H1 (cell line): Measurements from ENCODE around the gene ZIC5. TPM values are rescaled to one million over a fixed set of nuclear protein-coding genes. Genes with fewer than 3 reads are reported as not detected.

ENCODE experiments used
- CTCF ChIA-PET: fragments of 300-600 bp; sonication (Branson Sonifier 250); formaldehyde crosslinking; loops from one replicate; lab custom pipeline; 2021; ENCODE audit not compliant: partially characterized antibody; lab: Charles Lee
- POLR2A ChIA-PET: fragments of 300-600 bp; sonication (Branson Sonifier 250); formaldehyde crosslinking; loops from one replicate; lab custom pipeline; 2021; ENCODE audit warnings: inconsistent platforms; ENCODE audit not compliant: partially characterized antibody; lab: Charles Lee
- DNase-seq, 2 experiments: peaks; one replicate each; pipeline versions ENCODE4 v3.0.0 to v3.0.0-alpha.2; 2010 to 2022; ENCODE audit warnings: low spot score in 2 of 2, low read depth in 1 of 2, mixed read lengths in 1 of 2
- FAIRE-seq: peaks from 2 replicates; lab custom pipeline; 2011; peaks lifted over from hg19 to GRCh38; lab: Jason Lieb, UNC
- H2AFZ ChIP-seq: 2 replicates; pipeline ENCODE4 v1.8.1; 2012; ENCODE audit warnings: low read length, inconsistent platforms
- H2AK5ac ChIP-seq: 2 replicates; pipeline ENCODE4 v1.6.1; 2013; ENCODE audit warnings: low read depth, low read length
- H2BK120ac ChIP-seq: replicated peaks from 2 replicates; pipeline ENCODE3; 2013; ENCODE audit warnings: low read depth, low read length, inconsistent platforms
- H2BK12ac ChIP-seq: 2 replicates; pipeline ENCODE4 v1.6.1; 2013; ENCODE audit warnings: low read depth, low read length
- H2BK15ac ChIP-seq: 2 replicates; pipeline ENCODE4 v1.6.1; 2013; ENCODE audit warnings: low read length
- H2BK20ac ChIP-seq: 2 replicates; pipeline ENCODE4 v1.6.1; 2013; ENCODE audit warnings: low read length
- H2BK5ac ChIP-seq: 2 replicates; pipeline ENCODE4 v1.6.1; 2013; ENCODE audit warnings: low read depth, low read length
- H3K14ac ChIP-seq: 2 replicates; pipeline ENCODE4 v1.6.1; 2013; ENCODE audit warnings: inconsistent platforms; ENCODE audit not compliant: insufficient read length
- H3K18ac ChIP-seq: 2 replicates; pipeline ENCODE4 v1.6.1; 2013; ENCODE audit warnings: low read length; ENCODE audit errors: extremely low read depth
- H3K23ac ChIP-seq: 2 replicates; pipeline ENCODE4 v1.6.1; 2013; ENCODE audit warnings: inconsistent platforms; ENCODE audit not compliant: insufficient read length
- H3K23me2 ChIP-seq: 2 replicates; pipeline ENCODE4 v1.6.1; 2013; ENCODE audit warnings: low read depth, low read length
- H3K27ac ChIP-seq: 2 replicates; pipeline ENCODE4 v1.6.1; 2011; ENCODE audit warnings: low read depth, low read length, inconsistent platforms
- H3K27me3 ChIP-seq, 4 experiments: replicated peaks in 1 of 4; 1 replicate in 1 of 4; 2 replicates in 3 of 4; pipeline versions ENCODE4 v1.6.1 to v1.8.1; 2011 to 2013; ENCODE audit warnings: low read length in 3 of 4, mild to moderate bottlenecking in 3 of 4, inconsistent platforms in 2 of 4, mixed read lengths in 2 of 4, moderate library complexity in 1 of 4; ENCODE audit not compliant: control insufficient read depth in 3 of 4, insufficient read depth in 3 of 4; ENCODE audit errors: extremely low read depth in 1 of 4
- H3K36me3 ChIP-seq, 4 experiments: 2 replicates each; pipeline versions ENCODE4 v1.6.1 to v1.8.1; 2011 to 2013; ENCODE audit warnings: mild to moderate bottlenecking in 4 of 4, low read length in 3 of 4, moderate library complexity in 2 of 4, control low read depth in 1 of 4, inconsistent platforms in 1 of 4; ENCODE audit not compliant: insufficient read depth in 4 of 4, control insufficient read depth in 2 of 4
- H3K4ac ChIP-seq: replicated peaks from 2 replicates; pipeline ENCODE3; 2013; ENCODE audit warnings: low read length, low read depth, mixed read lengths, inconsistent platforms; ENCODE audit not compliant: insufficient read length
- H3K4me1 ChIP-seq, 4 experiments: replicated peaks in 1 of 4; 1 replicate in 1 of 4; 2 replicates in 3 of 4; pipeline versions ENCODE4 v1.6.1 to v1.8.1; 2011 to 2013; ENCODE audit warnings: low read length in 3 of 4, inconsistent platforms in 2 of 4, mixed read lengths in 1 of 4; ENCODE audit not compliant: insufficient read depth in 4 of 4, control insufficient read depth in 3 of 4
- H3K4me2 ChIP-seq, 2 experiments: 2 replicates each; pipeline versions ENCODE4 v1.6.1 to v1.8.1; 2011 to 2013; ENCODE audit warnings: low read depth in 2 of 2, low read length in 2 of 2, control low read depth in 1 of 2, inconsistent platforms in 1 of 2, mild to moderate bottlenecking in 1 of 2; ENCODE audit not compliant: insufficient read depth in 1 of 2
- H3K4me3 ChIP-seq, 4 experiments: fragments of 200-600, 300-600 bp in 1 of 4; sonication (generic), shearing (Covaris generic), sonication (Bioruptor Twin) in 1 of 4; 2 replicates each; pipeline versions ENCODE4 v1.5.1 to v1.8.1; 2011 to 2016; ENCODE audit warnings: low read length in 4 of 4, low read depth in 3 of 4, control low read depth in 2 of 4, inconsistent platforms in 2 of 4, mild to moderate bottlenecking in 2 of 4, mixed read lengths in 1 of 4, moderate library complexity in 1 of 4; ENCODE audit not compliant: insufficient read depth in 2 of 4; ENCODE audit errors: extremely low read depth in 1 of 4
- H3K56ac ChIP-seq: replicated peaks from 2 replicates; pipeline ENCODE3; 2013; ENCODE audit warnings: low read depth, mild to moderate bottlenecking, mixed read lengths, low read length, inconsistent platforms; ENCODE audit not compliant: insufficient read length
- H3K79me1 ChIP-seq: 2 replicates; pipeline ENCODE4 v1.6.1; 2013; ENCODE audit warnings: low read depth, low read length, control low read depth
- H3K79me2 ChIP-seq, 2 experiments: 2 replicates each; pipeline versions ENCODE4 v1.6.1 to v1.8.1; 2012 to 2013; ENCODE audit warnings: low read length in 2 of 2, mild to moderate bottlenecking in 2 of 2, inconsistent platforms in 1 of 2; ENCODE audit not compliant: insufficient read depth in 2 of 2, control insufficient read depth in 1 of 2
- H3K9ac ChIP-seq, 4 experiments: replicated peaks in 1 of 4; 1 replicate in 1 of 4; 2 replicates in 3 of 4; pipeline versions ENCODE4 v1.6.1 to v1.8.1; 2011 to 2013; ENCODE audit warnings: low read depth in 3 of 4, low read length in 3 of 4, control low read depth in 2 of 4, mild to moderate bottlenecking in 2 of 4, moderate library complexity in 2 of 4, inconsistent platforms in 1 of 4; ENCODE audit errors: extremely low read depth in 1 of 4
- H3K9me3 ChIP-seq, 2 experiments: 2 replicates each; pipeline versions ENCODE4 v1.6.1 to v1.8.1; 2012 to 2013; ENCODE audit warnings: mild to moderate bottlenecking in 2 of 2, moderate library complexity in 2 of 2, control low read depth in 1 of 2, inconsistent platforms in 1 of 2, low read depth in 1 of 2, low read length in 1 of 2, mixed read lengths in 1 of 2; ENCODE audit not compliant: insufficient read depth in 2 of 2
- H4K20me1 ChIP-seq, 2 experiments: replicated peaks in 1 of 2; 2 replicates each; pipeline versions ENCODE3 to v1.8.1; 2011 to 2013; ENCODE audit warnings: inconsistent platforms in 2 of 2, low read length in 2 of 2, mild to moderate bottlenecking in 1 of 2; ENCODE audit not compliant: insufficient read depth in 2 of 2, control insufficient read depth in 1 of 2
- H4K5ac ChIP-seq: 2 replicates; pipeline ENCODE4 v1.6.1; 2013; ENCODE audit warnings: low read length, low read depth, mixed read lengths, inconsistent platforms; ENCODE audit not compliant: insufficient read length
- H4K8ac ChIP-seq: 2 replicates; pipeline ENCODE4 v1.8.0; 2013; ENCODE audit warnings: mild to moderate bottlenecking, moderate library complexity, low read length, inconsistent platforms; ENCODE audit not compliant: insufficient read depth; ENCODE audit errors: extremely low read depth
- H4K91ac ChIP-seq: replicated peaks from 2 replicates; pipeline ENCODE3; 2013; ENCODE audit warnings: low read length, mixed read lengths, inconsistent platforms; ENCODE audit not compliant: insufficient read length
- BACH1 ChIP-seq: IDR thresholded peaks from 2 replicates; pipeline ENCODE4 v1.6.1; 2012; ENCODE audit warnings: low read length, improper control_type of control experiment
- CHD1 ChIP-seq: IDR thresholded peaks from 2 replicates; pipeline ENCODE4 v1.6.1; 2012; ENCODE audit warnings: low read depth, low read length, improper control_type of control experiment
- KDM4A ChIP-seq: IDR thresholded peaks from one replicate; pipeline ENCODE4 v1.7.1; 2012; ENCODE audit warnings: low read depth, mild to moderate bottlenecking, moderate library complexity, low read length, inconsistent platforms; ENCODE audit not compliant: severe bottlenecking
- MAFK ChIP-seq: IDR thresholded peaks from 2 replicates; pipeline ENCODE4 v1.6.1; 2012; ENCODE audit warnings: low read depth, mild to moderate bottlenecking, improper control_type of control experiment, low read length
- PHF8 ChIP-seq: fragments of 200-600 bp; sonication (generic); conservative IDR thresholded peaks from 2 replicates; pipeline ENCODE4 v1.7.1; 2012; ENCODE audit warnings: low read depth, mild to moderate bottlenecking, inconsistent platforms, low read length, moderate library complexity
- RBBP5 ChIP-seq: IDR thresholded peaks from 2 replicates; pipeline ENCODE4 v1.7.1; 2012; ENCODE audit warnings: low read depth, mild to moderate bottlenecking, inconsistent platforms, low read length, moderate library complexity, borderline replicate concordance
- SAP30 ChIP-seq: fragments of 300-600 bp; sonication (generic); IDR thresholded peaks from 2 replicates; pipeline ENCODE4 v1.7.1; 2012; ENCODE audit warnings: low read length, moderate library complexity, mild to moderate bottlenecking, inconsistent platforms; ENCODE audit not compliant: insufficient read depth, insufficient replicate concordance
- SIN3A ChIP-seq, 2 experiments: IDR thresholded peaks in 1 of 2; conservative IDR thresholded peaks in 1 of 2; 2 replicates each; pipeline ENCODE4 v1.6.1; 2011 to 2012; ENCODE audit warnings: low read length in 2 of 2, improper control_type of control experiment in 1 of 2, low read depth in 1 of 2, mild to moderate bottlenecking in 1 of 2
- TBP ChIP-seq: IDR thresholded peaks from 2 replicates; pipeline ENCODE4 v1.6.1; 2011; ENCODE audit warnings: low read depth, low read length, improper control_type of control experiment
- TEAD4 ChIP-seq: IDR thresholded peaks from 2 replicates; pipeline ENCODE4 v1.6.1; 2012; ENCODE audit warnings: low read depth, low read length, inconsistent platforms, mixed read lengths
- YY1 ChIP-seq: IDR thresholded peaks from 2 replicates; pipeline ENCODE4 v1.6.1; 2011; ENCODE audit warnings: low read depth, mild to moderate bottlenecking, low read length
- WGBS, 2 experiments: shearing (Covaris generic) in 1 of 2; methylation state at CpG; one replicate each; pipeline versions ENCODE4 v1.1.6 to v1.1.7; 2013 to 2015; ENCODE audit warnings: low lambda C conversion rate in 2 of 2, mixed read lengths in 2 of 2, inconsistent platforms in 1 of 2, low coverage in 1 of 2, missing lambda C conversion rate in 1 of 2; ENCODE audit not compliant: insufficient replicate concordance in 2 of 2, insufficient coverage in 1 of 2, insufficient read length in 1 of 2; ENCODE audit errors: extremely low coverage in 1 of 2, missing lambda C conversion rate in 1 of 2; 5-methylcytosine and 5-hydroxymethylcytosine counted together
- polyA plus RNA-seq, 7 experiments: library from polyadenylated mRNA; depleted of rRNA in 3 of 7; stranded (reverse) in 5 of 7; unstranded in 2 of 7; fragments of >200 nt in 5 of 7; fragments of 200-250 nt in 2 of 7; gene quantifications; 1 replicate in 5 of 7; 2 replicates in 1 of 7; 4 replicates in 1 of 7; pipeline versions ENCODE4 v1.2.1 to v1.2.3, GENCODE V29; 2011 to 2013; ENCODE audit warnings: missing spikeins in 2 of 7, mixed read lengths in 2 of 7
- total RNA-seq: library from RNA; stranded (reverse); fragmentation: NEBNext Ultra II Directional; extraction: Animal tissue kit (Norgen Biotek cat#: 25700); gene quantifications from 2 replicates; pipeline ENCODE4 v1.2.1, GENCODE V29; 2021

ZIC5 gene
- total and polyA plus RNA-seq, 2 of the 8 experiments (the other 6 are each of a cell fraction or from before 2014, with no cell fraction given): 14.2 to 52.7 TPM

DNA sequence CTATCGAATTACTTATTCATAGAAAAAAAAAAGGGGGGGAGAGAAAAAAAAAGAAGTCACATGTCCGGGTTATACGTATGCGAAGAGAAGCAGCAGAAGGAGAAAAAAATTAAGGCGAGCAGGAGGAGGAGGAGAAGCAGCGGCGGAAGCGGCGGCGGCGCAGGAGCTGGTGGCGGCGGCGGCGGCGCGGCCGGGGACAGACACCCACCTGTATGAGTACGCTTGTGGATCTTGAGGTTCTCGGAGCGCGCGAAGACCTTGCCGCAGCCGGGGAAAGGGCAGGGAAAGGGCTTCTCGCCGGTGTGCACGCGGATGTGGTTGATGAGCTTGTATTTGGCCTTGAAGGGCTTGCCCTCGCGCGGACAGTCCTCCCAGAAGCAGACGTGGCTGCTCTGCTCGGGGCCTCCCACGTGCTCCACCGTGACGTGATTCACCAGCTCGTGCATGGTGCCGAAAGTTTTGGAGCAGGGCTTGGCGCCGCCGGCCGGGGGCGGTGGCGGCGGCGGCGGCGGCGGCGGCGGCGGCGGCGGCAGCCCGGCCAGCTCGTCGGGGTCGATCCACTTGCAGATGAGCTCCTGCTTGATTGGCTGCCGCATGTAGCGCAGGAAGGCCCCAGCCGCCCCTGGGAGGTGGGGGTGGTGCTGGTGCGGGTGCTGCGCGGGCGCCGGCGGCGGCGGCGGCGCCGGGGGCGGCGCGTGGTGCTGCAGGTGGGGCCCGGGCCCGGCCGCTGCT, 1.5 kb downstream of the ZIC5 start:
- POLR2A ChIA-PET: interaction anchor here (0.6 to 3.0 kb wide), 15 partner anchors 11 to 540 kb away, joined by 3 to 98 read pairs (median 4); partner anchors contain the start of gene ZIC2
- Histone ChIP-seq H2BK20ac (no peak overlapping the region), H4K5ac (peak overlapping the region; percentile 93), H4K8ac (peak overlapping the region; percentile 53), H3K56ac (peak overlapping the region; percentile 93), H3K36me3 (peaks cover 2 to 45% (median 25%) of the 10 kb centered on the region in 4 experiments; a peak in 7 of 8 replicates), H3K9me3 (no peaks in the 10 kb centered on the region), H2BK15ac (peak overlapping the region; percentile 97; the same call in 1 of the 2 replicates), H3K23me2 (peaks cover 24% of the 10 kb centered on the region), H3K79me2 (peaks cover 15 to 63% of the 10 kb centered on the region in 2 experiments), H2BK5ac (peak overlapping the region; percentile 88; the same call in 1 of the 2 replicates), H2AK5ac (no peak overlapping the region), H3K4ac (peak overlapping the region; percentile 84), H2BK12ac (peak overlapping the region; percentile 94; the same call in 1 of the 2 replicates), H4K20me1 (peaks cover 19 to 23% of the 10 kb centered on the region in 2 experiments), H3K9ac (peak overlapping the region; percentile 83 to 91 (median 86)), H3K27ac (peak overlapping the region; percentile 64; the same call in 1 of the 2 replicates), H3K79me1 (peaks cover 3% of the 10 kb centered on the region; the same call in 1 of the 2 replicates), H2BK120ac (no peak overlapping the region), H3K27me3 (no peaks in the 10 kb centered on the region), H3K4me1 (peaks cover 7 to 24% (median 15%) of the 10 kb centered on the region in 4 experiments), H3K14ac (peak overlapping the region; percentile 84), H4K91ac (peak overlapping the region; percentile 96), H3K4me2 (peak overlapping the region; percentile 81), H3K18ac (peak overlapping the region; percentile 93), H2AFZ (no peak overlapping the region), H3K23ac (no peak overlapping the region), H3K4me3 (peak overlapping the region; percentile 79 to 96 (median 92))
- CTCF ChIA-PET: interaction anchor here (0.7 to 1.9 kb wide), 10 partner anchors 10 to 312 kb away, joined by 3 to 9 read pairs (median 4); no protein-coding TSS in a partner anchor
- 1% methylated on average over 43 of the region's 79 CpGs; no CpG with 5 or more reads in 1 of the 2 experiments for WGBS, 2 experiments
- FAIRE-seq: no peak
- DNase-seq: peak in 1 of 2 experiments; percentile 76
- TF ChIP-seq TBP (peak; percentile 18; the same call in 1 of the 2 replicates), PHF8 (peak; percentile 22; the same call in 1 of the 2 replicates), BACH1 (no peak), TEAD4 (no peak), MAFK (no peak), KDM4A (peak; percentile 19), CHD1 (no peak), RBBP5 (no peak), YY1 (no peak), SIN3A (conservative IDR thresholded peaks at IDR 0.05 in 1 of 2, IDR thresholded peaks at IDR 0.05 in 1 of 2; ENCODE audit: low read depth in 1 of 2, low read length in 2 of 2) (0 out of 4 replicates have a peak, but pooled peaks have one; percentile 7 to 23), SAP30 (peak; percentile 41)
